ENCODE measurements around the gene ZNF790.

GRCh38 chr19:36849701-36850558 is 11.7 kb upstream of the ZNF790 start:
- TF ChIP-seq CTCF (IDR thresholded peaks at IDR 0.05; ENCODE audit: low read length) (no peak), EZH2 (optimal IDR thresholded peaks at IDR 0.05; ENCODE audit: low read depth, low read length) (no peak)

All from MM.1S (cell line).